K562 (cell line): ENCODE results near the gene SNRPA. TPM values are rescaled to one million over a fixed set of nuclear protein-coding genes. Genes with fewer than 3 reads are reported as not detected.

Experiments used
- HEY1 ChIP-seq: fragments of 250-450 bp; sonication (Bioruptor Pico); IDR thresholded peaks from 2 replicates; pipeline ENCODE4 v1.5.0; 2020; ENCODE audit warnings: mild to moderate bottlenecking, moderate library complexity, borderline replicate concordance
- POLR2A ChIP-seq: fragments of 450-650 bp; conservative IDR thresholded peaks from 2 replicates; pipeline ENCODE4 v1.6.1; 2016
- RCOR1 ChIP-seq, 2 experiments: IDR thresholded peaks; 2 replicates each; pipeline ENCODE4 v1.6.1; 2012; ENCODE audit warnings: low read depth in 2 of 2, low read length in 2 of 2, borderline replicate concordance in 1 of 2, improper control_type of control experiment in 1 of 2
- ZNF324 ChIP-seq: fragments of 250-450 bp; sonication (Bioruptor Pico); IDR thresholded peaks from 2 replicates; pipeline ENCODE4 v1.4.0; 2020; ENCODE audit warnings: mild to moderate bottlenecking
- polyA plus RNA-seq, 8 experiments: library from polyadenylated mRNA; depleted of rRNA in 4 of 8; stranded (reverse) in 5 of 8; unstranded in 3 of 8; fragments of >200 nt; fragmentation: Nextera tagmentation in 2 of 8; fragmentation: Illumina TruSeq in 1 of 8; extraction: Ambion mirVana in 2 of 8; extraction: Trizol in 1 of 8; gene quantifications; 2 replicates each; pipeline versions ENCODE4 v1.2.1 to v1.2.3, GENCODE V29; 2011 to 2014; ENCODE audit warnings: inconsistent platforms in 1 of 8, missing spikeins in 1 of 8
- total RNA-seq, 7 experiments: library from RNA; depleted of rRNA in 6 of 7; stranded (reverse); fragments of >200 nt in 6 of 7; fragmentation: Illumina TruSeq in 2 of 7; extraction: Trizol in 2 of 7; gene quantifications; 2 replicates each; pipeline versions ENCODE4 v1.2.1 to v1.2.3, GENCODE V29; 2011 to 2021; ENCODE audit warnings: low replicate concordance in 1 of 7
- TF ChIP-seq, protein P1 (sequence below): fragments of 200-600 bp; sonication (generic); IDR thresholded peaks from one replicate; pipeline ENCODE4 v1.6.1; 2012; ENCODE audit warnings: mild to moderate bottlenecking, low read depth, low read length, inconsistent platforms
- TF ChIP-seq, protein P2 (sequence below): sonication (generic); formaldehyde crosslinking; IDR thresholded peaks from 2 replicates; pipeline ENCODE4 v1.5.0; 2020; ENCODE audit warnings: missing genetic modification reagents

Gene SNRPA
- total and polyA plus RNA-seq, 9 of the 15 experiments (the other 6 are each of a cell fraction or from before 2014, with no cell fraction given) = 16.3 to 311 (median 193) TPM

DNA sequence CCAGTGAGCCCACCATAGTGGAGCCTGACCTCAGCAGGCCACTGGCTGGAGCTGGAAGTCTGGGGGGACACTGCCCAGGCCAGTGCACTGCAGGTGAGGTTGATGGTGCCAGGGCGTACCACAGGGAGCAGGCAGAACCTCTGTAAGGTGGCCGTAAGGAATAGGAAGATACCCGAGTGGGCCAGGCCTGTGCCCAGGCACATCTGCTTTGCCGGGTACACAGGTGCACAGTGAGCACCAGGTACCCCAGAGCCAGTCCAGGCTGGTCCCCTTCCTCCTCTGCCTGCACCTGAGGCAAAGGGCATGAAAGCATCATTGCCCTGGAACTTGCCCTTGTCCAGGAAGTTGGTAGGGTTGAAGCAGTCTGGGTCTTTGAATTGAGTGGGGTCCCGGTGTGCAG lies 57.5 kb downstream of the SNRPA start (continued):
- TF ChIP-seq, protein P1, sequence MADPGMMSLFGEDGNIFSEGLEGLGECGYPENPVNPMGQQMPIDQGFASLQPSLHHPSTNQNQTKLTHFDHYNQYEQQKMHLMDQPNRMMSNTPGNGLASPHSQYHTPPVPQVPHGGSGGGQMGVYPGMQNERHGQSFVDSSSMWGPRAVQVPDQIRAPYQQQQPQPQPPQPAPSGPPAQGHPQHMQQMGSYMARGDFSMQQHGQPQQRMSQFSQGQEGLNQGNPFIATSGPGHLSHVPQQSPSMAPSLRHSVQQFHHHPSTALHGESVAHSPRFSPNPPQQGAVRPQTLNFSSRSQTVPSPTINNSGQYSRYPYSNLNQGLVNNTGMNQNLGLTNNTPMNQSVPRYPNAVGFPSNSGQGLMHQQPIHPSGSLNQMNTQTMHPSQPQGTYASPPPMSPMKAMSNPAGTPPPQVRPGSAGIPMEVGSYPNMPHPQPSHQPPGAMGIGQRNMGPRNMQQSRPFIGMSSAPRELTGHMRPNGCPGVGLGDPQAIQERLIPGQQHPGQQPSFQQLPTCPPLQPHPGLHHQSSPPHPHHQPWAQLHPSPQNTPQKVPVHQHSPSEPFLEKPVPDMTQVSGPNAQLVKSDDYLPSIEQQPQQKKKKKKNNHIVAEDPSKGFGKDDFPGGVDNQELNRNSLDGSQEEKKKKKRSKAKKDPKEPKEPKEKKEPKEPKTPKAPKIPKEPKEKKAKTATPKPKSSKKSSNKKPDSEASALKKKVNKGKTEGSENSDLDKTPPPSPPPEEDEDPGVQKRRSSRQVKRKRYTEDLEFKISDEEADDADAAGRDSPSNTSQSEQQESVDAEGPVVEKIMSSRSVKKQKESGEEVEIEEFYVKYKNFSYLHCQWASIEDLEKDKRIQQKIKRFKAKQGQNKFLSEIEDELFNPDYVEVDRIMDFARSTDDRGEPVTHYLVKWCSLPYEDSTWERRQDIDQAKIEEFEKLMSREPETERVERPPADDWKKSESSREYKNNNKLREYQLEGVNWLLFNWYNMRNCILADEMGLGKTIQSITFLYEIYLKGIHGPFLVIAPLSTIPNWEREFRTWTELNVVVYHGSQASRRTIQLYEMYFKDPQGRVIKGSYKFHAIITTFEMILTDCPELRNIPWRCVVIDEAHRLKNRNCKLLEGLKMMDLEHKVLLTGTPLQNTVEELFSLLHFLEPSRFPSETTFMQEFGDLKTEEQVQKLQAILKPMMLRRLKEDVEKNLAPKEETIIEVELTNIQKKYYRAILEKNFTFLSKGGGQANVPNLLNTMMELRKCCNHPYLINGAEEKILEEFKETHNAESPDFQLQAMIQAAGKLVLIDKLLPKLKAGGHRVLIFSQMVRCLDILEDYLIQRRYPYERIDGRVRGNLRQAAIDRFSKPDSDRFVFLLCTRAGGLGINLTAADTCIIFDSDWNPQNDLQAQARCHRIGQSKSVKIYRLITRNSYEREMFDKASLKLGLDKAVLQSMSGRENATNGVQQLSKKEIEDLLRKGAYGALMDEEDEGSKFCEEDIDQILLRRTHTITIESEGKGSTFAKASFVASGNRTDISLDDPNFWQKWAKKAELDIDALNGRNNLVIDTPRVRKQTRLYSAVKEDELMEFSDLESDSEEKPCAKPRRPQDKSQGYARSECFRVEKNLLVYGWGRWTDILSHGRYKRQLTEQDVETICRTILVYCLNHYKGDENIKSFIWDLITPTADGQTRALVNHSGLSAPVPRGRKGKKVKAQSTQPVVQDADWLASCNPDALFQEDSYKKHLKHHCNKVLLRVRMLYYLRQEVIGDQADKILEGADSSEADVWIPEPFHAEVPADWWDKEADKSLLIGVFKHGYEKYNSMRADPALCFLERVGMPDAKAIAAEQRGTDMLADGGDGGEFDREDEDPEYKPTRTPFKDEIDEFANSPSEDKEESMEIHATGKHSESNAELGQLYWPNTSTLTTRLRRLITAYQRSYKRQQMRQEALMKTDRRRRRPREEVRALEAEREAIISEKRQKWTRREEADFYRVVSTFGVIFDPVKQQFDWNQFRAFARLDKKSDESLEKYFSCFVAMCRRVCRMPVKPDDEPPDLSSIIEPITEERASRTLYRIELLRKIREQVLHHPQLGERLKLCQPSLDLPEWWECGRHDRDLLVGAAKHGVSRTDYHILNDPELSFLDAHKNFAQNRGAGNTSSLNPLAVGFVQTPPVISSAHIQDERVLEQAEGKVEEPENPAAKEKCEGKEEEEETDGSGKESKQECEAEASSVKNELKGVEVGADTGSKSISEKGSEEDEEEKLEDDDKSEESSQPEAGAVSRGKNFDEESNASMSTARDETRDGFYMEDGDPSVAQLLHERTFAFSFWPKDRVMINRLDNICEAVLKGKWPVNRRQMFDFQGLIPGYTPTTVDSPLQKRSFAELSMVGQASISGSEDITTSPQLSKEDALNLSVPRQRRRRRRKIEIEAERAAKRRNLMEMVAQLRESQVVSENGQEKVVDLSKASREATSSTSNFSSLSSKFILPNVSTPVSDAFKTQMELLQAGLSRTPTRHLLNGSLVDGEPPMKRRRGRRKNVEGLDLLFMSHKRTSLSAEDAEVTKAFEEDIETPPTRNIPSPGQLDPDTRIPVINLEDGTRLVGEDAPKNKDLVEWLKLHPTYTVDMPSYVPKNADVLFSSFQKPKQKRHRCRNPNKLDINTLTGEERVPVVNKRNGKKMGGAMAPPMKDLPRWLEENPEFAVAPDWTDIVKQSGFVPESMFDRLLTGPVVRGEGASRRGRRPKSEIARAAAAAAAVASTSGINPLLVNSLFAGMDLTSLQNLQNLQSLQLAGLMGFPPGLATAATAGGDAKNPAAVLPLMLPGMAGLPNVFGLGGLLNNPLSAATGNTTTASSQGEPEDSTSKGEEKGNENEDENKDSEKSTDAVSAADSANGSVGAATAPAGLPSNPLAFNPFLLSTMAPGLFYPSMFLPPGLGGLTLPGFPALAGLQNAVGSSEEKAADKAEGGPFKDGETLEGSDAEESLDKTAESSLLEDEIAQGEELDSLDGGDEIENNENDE = no peak
- TF ChIP-seq HEY1 (no peak), POLR2A (peak; percentile 51; the same call in 1 of the 2 replicates), ZNF324 (CRISPR knock-in tag) (no peak), RCOR1 (IDR thresholded peaks at IDR 0.05; ENCODE audit: borderline replicate concordance in 1 of 2, low read depth in 2 of 2, low read length in 2 of 2) (no peak)
- TF ChIP-seq, protein P2, sequence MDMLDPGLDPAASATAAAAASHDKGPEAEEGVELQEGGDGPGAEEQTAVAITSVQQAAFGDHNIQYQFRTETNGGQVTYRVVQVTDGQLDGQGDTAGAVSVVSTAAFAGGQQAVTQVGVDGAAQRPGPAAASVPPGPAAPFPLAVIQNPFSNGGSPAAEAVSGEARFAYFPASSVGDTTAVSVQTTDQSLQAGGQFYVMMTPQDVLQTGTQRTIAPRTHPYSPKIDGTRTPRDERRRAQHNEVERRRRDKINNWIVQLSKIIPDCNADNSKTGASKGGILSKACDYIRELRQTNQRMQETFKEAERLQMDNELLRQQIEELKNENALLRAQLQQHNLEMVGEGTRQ (CRISPR knock-in tag) = no peak
